OCI-LY1 (cell line): ENCODE results near the gene WWOX.

ENCODE experiments used
- H2AFZ ChIP-seq: fragments of 200-600 bp; sonication (generic), shearing (Covaris generic); 2 replicates; pipeline ENCODE4 v1.6.0; 2014; ENCODE audit warnings: antibody characterized with exemption, mild to moderate bottlenecking, low read length
- H3F3A ChIP-seq: fragments of 200-600 bp; sonication (generic), shearing (Covaris generic); 2 replicates; pipeline ENCODE4 v1.6.0; 2014; ENCODE audit warnings: mild to moderate bottlenecking, antibody characterized with exemption, low read length, moderate library complexity; ENCODE audit not compliant: insufficient read depth
- H3K27ac ChIP-seq: fragments of 200-600 bp; sonication (generic); 2 replicates; pipeline ENCODE4 v1.5.1; 2014; ENCODE audit warnings: low read length, mixed run types, mild to moderate bottlenecking, low read depth; ENCODE audit not compliant: poor library complexity, severe bottlenecking
- H3K27me3 ChIP-seq: fragments of 200-600 bp; sonication (generic); 2 replicates; pipeline ENCODE4 v1.6.0; 2014; ENCODE audit warnings: antibody characterized with exemption, mild to moderate bottlenecking, low read length, moderate library complexity; ENCODE audit not compliant: insufficient read depth
- H3K36me3 ChIP-seq: fragments of 200-600 bp; sonication (generic); 2 replicates; pipeline ENCODE4 v1.6.1; 2014; ENCODE audit warnings: mild to moderate bottlenecking, antibody characterized with exemption, low read length, moderate library complexity, mixed read lengths; ENCODE audit not compliant: insufficient read depth
- H3K4me1 ChIP-seq: fragments of 200-600 bp; sonication (generic); 2 replicates; pipeline ENCODE4 v1.5.1; 2014; ENCODE audit warnings: mild to moderate bottlenecking, low read length, moderate library complexity; ENCODE audit not compliant: insufficient read depth, severe bottlenecking
- H3K4me2 ChIP-seq: fragments of 200-600 bp; sonication (generic), shearing (Covaris generic); 2 replicates; pipeline ENCODE4 v1.6.1; 2014; ENCODE audit warnings: low read length
- H3K4me3 ChIP-seq: fragments of 200-600 bp; sonication (generic); 2 replicates; pipeline ENCODE4 v1.5.1; 2014; ENCODE audit warnings: low read length, low read depth, mild to moderate bottlenecking, mixed read lengths; ENCODE audit not compliant: poor library complexity, severe bottlenecking
- H3K79me2 ChIP-seq: fragments of 200-600 bp; shearing (Covaris generic); 2 replicates; pipeline ENCODE4 v1.6.1; 2016; ENCODE audit warnings: mixed run types, low read length, mixed read lengths; ENCODE audit not compliant: insufficient read depth
- H3K9ac ChIP-seq: fragments of 200-600 bp; sonication (generic), shearing (Covaris generic); 2 replicates; pipeline ENCODE4 v1.6.1; 2014; ENCODE audit warnings: mild to moderate bottlenecking, low read length, mixed read lengths
- H3K9me2 ChIP-seq: fragments of 200-600 bp; sonication (generic), shearing (Covaris generic); 2 replicates; pipeline ENCODE4 v1.6.1; 2014; ENCODE audit warnings: low read depth, mild to moderate bottlenecking, low read length, mixed read lengths
- H3K9me3 ChIP-seq: fragments of 200-600 bp; shearing (Covaris generic); 2 replicates; pipeline ENCODE4 v1.6.1; 2014; ENCODE audit warnings: low read length, mixed read lengths
- H4K20me1 ChIP-seq: fragments of 200-600 bp; sonication (generic), shearing (Covaris generic); 2 replicates; pipeline ENCODE4 v1.6.0; 2016; ENCODE audit warnings: mild to moderate bottlenecking, low read length; ENCODE audit not compliant: insufficient read depth
- EZH2 ChIP-seq: fragments of 200-600 bp; sonication (generic), shearing (Covaris generic); IDR thresholded peaks from 2 replicates; pipeline ENCODE4 v1.8.0; 2017; ENCODE audit warnings: borderline replicate concordance, mixed run types, mild to moderate bottlenecking, antibody characterized with exemption, low read length, moderate library complexity, mixed read lengths
- TF ChIP-seq, protein P1 (sequence below): fragments of 200-600 bp; sonication (generic), shearing (Covaris generic); IDR thresholded peaks from 2 replicates; pipeline ENCODE4 v1.5.1; 2017; ENCODE audit warnings: mild to moderate bottlenecking, antibody characterized with exemption, low read length, moderate library complexity, mixed read lengths

WWOX gene

DNA sequence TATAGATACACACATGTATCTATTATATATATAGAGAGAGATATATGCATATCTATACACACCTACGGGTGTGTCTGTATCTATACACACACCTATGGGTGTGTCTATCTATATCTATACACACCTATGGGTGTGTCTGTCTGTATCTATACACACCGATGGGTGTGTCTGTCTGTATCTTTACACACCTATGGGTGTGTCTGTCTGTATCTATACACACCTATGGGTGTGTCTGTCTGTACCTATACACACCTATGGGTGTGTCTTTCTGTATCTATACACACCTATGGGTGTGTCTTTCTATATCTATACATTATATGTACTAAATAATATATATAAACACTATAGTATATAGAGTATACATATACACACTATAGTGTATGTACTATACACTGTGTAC is 762.6 kb downstream of the WWOX start:
- Histone ChIP-seq H3K79me2 (no peaks in the 10 kb centered on the region), H3K27ac (no peak overlapping the region), H3K4me2 (no peak overlapping the region), H3K27me3 (no peaks in the 10 kb centered on the region), H3F3A (no peaks in the 10 kb centered on the region), H3K9me3 (no peaks in the 10 kb centered on the region), H3K9me2 (no peaks in the 10 kb centered on the region), H3K4me1 (no peaks in the 10 kb centered on the region), H3K4me3 (no peak overlapping the region), H3K36me3 (no peaks in the 10 kb centered on the region), H2AFZ (no peak overlapping the region), H4K20me1 (no peaks in the 10 kb centered on the region), H3K9ac (no peak overlapping the region)
- no peak for TF ChIP-seq EZH2
- TF ChIP-seq, protein P1, sequence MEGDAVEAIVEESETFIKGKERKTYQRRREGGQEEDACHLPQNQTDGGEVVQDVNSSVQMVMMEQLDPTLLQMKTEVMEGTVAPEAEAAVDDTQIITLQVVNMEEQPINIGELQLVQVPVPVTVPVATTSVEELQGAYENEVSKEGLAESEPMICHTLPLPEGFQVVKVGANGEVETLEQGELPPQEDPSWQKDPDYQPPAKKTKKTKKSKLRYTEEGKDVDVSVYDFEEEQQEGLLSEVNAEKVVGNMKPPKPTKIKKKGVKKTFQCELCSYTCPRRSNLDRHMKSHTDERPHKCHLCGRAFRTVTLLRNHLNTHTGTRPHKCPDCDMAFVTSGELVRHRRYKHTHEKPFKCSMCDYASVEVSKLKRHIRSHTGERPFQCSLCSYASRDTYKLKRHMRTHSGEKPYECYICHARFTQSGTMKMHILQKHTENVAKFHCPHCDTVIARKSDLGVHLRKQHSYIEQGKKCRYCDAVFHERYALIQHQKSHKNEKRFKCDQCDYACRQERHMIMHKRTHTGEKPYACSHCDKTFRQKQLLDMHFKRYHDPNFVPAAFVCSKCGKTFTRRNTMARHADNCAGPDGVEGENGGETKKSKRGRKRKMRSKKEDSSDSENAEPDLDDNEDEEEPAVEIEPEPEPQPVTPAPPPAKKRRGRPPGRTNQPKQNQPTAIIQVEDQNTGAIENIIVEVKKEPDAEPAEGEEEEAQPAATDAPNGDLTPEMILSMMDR, result no peak

DNA sequence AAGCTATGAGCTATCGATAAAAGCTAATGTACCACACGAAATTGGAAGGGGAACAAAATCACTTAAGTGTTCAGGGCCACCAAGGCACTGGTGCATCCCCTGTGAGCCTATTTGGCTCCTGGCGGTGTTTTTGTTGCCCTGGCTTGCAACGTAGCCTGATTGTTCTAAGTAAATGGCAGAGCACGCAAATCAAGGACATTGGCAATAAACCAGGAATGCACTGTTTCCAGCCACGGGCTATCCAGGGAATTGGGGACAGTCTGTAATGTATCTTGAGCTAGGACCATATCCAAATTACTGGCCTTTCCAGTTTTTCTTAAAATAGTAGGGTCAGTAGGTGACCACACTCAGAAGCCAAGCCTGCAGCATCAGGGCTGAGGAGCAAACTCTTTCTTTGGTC is 767.1 kb downstream of the WWOX start:
- Histone ChIP-seq H3K4me3 (no peak overlapping the region), H3K9me2 (no peaks in the 10 kb centered on the region), H3K4me2 (no peak overlapping the region), H4K20me1 (no peaks in the 10 kb centered on the region), H3K4me1 (no peaks in the 10 kb centered on the region), H3K27me3 (no peaks in the 10 kb centered on the region), H2AFZ (no peak overlapping the region), H3K36me3 (no peaks in the 10 kb centered on the region), H3K27ac (no peak overlapping the region), H3K9ac (no peak overlapping the region), H3K79me2 (no peaks in the 10 kb centered on the region), H3F3A (no peaks in the 10 kb centered on the region), H3K9me3 (no peaks in the 10 kb centered on the region)
- TF ChIP-seq EZH2, result no peak
- TF ChIP-seq, protein P1, result no peak

DNA sequence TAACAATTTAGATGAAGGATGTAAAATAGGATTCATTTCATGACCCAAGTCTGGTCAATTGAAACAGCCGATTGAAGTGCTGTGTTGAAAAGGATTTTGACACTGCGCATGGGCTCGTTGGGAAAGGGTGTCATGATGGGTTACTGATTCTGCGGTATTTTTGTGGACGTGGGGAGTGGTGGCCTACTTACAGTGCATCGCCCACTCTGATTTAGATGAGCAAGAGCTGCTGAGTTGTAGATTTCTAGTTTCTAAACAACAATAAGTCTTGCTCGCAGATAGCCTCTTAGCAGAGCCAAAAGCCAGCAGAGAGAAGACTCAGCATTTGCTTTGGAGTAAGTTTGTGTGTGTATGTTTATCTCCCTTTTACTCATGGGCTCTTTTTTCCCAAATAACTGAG is 770.0 kb downstream of the WWOX start:
- Histone ChIP-seq H3K9ac (no peak overlapping the region), H3K4me1 (no peaks in the 10 kb centered on the region), H3K4me2 (no peak overlapping the region), H3K36me3 (no peaks in the 10 kb centered on the region), H3K9me3 (no peaks in the 10 kb centered on the region), H3K27ac (no peak overlapping the region), H2AFZ (no peak overlapping the region), H3K9me2 (no peaks in the 10 kb centered on the region), H3F3A (no peaks in the 10 kb centered on the region), H4K20me1 (no peaks in the 10 kb centered on the region), H3K79me2 (no peaks in the 10 kb centered on the region), H3K27me3 (no peaks in the 10 kb centered on the region), H3K4me3 (no peak overlapping the region)
- TF ChIP-seq EZH2, result no peak
- TF ChIP-seq, protein P1, result no peak
